ENCODE measurements around the gene MICOS13.

MICOS13 gene

DNA sequence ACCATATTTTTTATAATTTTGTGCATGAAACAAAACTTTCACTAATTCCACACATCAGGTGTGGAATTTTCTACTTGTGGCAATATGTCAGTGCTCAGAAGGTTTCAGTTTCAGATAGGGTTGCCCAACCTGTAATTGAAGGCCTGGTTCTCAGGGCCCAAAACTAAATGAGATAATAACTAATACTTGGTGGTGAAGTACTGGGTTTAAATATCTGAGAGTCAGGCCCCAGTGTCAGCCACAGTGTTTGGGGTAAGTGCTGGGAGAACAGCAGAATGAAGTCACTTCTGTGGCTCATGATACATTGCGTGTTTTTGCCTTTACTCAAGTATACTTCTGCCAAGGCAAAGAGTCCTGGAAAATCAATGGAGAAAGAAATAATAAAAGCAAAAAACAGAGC lies 51.9 kb downstream of the MICOS13 start:
- no peak for DNase-seq (ENCODE audit: low spot score)

All from CD4-positive, alpha-beta T cell treated with Interleukin-2 at 100 ng/mL for 4 hours (primary cell).